ENCODE results near the gene SEPTIN8. TPM values are rescaled to one million over a fixed set of nuclear protein-coding genes. Genes with fewer than 3 reads are reported as not detected.

SEPTIN8 gene, protein sequence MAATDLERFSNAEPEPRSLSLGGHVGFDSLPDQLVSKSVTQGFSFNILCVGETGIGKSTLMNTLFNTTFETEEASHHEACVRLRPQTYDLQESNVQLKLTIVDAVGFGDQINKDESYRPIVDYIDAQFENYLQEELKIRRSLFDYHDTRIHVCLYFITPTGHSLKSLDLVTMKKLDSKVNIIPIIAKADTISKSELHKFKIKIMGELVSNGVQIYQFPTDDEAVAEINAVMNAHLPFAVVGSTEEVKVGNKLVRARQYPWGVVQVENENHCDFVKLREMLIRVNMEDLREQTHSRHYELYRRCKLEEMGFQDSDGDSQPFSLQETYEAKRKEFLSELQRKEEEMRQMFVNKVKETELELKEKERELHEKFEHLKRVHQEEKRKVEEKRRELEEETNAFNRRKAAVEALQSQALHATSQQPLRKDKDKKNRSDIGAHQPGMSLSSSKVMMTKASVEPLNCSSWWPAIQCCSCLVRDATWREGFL
- 24.0 and 30.0 TPM in 2 replicates for total RNA-seq (2014; rRNA removed; shearing (Covaris generic))
- 54.9 and 56.9 TPM in 2 replicates for polyA plus RNA-seq (2014; cell fraction: nucleus; rRNA removed)

GRCh38 chr5:132777209-132778069, at the start of gene SEPTIN8:
SEPTIN8 (minus strand) TSS chr5:132777239; CDS start chr5:132777137, 102 bp downstream.
- no peak for DNase-seq (ENCODE audit: extremely low read depth, low read depth)

DNA sequence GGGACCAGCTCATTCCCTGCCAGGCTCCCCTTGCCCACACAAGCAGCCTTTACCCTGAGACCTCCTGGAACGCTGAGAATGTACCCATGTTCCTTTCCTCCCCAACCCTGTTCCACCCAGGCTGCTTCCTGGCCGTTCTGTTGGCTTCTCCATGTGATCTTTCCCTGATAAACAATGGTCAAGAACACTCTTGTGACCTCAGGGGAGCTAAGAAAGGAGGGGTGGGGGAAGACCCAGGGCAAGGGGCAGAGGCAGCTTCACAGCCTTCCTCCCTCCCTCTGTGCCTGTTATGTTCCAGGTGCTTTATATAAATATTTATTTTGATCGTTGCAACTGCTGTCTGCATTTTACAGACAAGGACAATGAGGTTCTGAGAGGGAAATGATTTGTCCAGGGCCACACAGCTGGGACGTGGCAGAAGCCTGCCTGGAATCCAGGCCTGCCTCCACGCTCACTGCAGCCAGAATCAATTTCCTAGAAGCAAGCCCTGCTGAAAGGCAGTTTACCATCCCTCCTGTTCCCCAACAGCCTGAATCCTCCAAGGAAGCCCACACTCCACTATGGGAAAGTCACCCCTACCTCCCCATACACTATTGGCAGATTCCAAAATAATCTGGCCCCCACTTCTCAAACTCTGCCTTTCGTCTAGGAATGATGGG, 49.5 kb upstream of the SEPTIN8 start:
- DNase-seq (ENCODE audit: extremely low read depth, low read depth), result no peak

- no peak for DNase-seq (ENCODE audit: extremely low read depth, low read depth)
Measured at GRCh38 chr5:132825834-132826391, 48.9 kb upstream of the SEPTIN8 start.

DNA sequence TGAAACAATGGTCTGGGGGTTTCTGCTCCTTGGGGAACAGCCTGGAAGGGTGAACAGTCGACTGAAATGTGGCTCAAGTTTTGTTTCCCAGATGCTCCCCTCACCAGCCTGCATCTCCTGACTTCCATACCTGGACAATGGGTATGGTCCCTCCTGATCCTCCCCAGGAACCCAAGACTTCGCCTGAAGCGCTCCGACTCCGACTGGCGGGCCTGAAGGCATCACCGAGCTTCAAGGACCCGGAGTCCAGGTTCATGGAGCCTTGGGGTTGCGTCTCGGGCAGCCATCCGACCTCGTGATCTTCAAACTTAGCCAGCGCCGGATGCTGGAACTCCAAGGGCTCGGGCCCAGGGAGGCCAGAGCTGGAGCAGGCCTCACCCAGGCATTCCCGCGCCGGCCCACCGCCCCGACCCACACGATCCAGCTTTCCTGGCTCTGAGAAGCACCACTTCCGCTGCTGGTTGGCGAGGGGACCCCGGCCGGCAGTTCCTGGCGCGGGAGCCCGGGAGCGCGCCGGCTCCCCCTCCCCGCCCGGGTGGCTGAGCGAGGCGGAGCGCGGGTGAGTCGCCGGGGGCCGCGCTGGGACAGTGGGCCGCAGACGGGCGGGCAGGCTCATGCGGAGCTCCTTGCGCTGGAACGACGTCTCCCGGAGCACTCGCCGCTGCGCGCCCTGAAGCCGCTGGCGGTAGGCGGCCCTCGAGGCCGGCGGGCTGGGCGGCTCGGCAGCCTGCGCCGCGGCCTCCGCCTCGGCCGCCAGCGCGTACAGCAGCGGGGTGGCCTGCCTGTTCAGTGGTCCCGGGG, 48.2 kb upstream of the SEPTIN8 start:
- no peak for DNase-seq (ENCODE audit: extremely low read depth, low read depth)

GRCh38 chr5:132824426-132824825, 47.4 kb upstream of the SEPTIN8 start:
- DNase-seq (ENCODE audit: extremely low read depth, low read depth), result no peak

DNA sequence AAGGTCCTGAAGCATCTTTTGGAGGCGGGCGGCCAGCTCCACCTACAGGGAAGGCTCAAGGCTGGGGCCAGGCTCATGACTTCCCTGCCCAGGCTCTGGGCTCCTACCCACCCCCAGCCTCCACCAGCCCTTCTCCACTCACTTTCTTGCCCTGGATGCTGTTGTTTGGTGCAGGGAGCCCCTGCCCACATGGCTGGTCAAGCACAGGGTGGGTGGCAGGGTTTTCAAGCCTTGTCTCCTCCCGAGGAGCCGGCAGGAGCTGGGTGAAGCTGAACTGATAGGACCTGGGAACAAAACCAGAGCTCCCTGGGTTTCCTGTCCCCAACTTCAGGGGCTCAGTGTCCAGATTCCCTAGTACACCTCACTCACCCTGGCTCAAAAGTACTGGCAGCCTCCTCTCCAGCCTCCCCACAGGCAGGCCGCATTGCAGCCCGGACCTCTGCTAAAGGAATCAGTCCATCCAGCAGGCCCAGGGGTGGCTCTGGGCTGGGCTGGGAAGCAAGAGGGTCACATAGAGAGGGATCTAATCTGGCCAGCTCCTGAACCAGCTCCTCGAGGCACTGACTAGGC, 46.5 kb upstream of the SEPTIN8 start:
- DNase-seq (ENCODE audit: extremely low read depth, low read depth), result no peak

DNA sequence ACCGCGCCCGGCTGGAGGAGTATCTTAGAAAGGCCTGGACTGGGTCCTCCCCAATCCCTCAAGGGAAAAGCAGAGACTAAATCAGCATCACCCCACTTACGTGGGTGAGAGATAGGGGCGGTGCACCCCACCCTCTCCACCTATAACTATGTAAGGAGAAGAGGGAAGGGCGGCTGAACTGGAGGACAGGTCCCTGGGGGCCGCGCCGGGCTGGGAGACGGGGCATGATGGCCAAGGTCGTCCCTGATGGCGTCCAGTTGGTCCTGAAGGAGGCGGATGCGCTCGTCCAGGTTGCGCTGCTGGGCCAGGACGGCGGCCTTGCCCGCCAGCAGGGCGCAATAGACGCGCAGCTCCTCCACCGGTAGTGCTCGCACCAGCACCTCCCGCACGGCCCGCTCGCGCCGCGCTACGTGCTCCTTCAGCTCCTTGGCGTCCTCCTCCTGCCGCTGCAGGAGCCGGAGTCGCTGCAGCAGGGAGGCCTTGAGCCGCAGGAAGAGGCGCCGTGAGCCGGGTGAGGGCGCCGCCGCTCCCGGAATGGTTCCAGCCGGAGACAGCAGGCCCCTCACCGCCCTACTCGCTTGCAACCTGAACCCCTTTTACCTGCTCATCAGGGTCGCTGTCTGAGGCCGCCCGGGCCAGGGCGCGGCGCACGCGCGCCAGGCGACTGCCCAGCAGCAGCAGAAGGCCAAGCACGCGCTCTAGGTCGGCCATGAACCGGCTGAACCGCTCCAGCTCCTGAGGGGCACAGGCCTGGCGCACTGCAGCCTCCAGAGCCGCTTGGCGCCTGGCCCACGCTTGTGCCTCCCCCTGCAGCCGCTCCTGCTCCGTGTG, 45.8 kb upstream of the SEPTIN8 start:
- no peak for DNase-seq (ENCODE audit: extremely low read depth, low read depth)

GRCh38 chr5:132821791-132822190, 44.8 kb upstream of the SEPTIN8 start:
- no peak for DNase-seq (ENCODE audit: extremely low read depth, low read depth)

DNA sequence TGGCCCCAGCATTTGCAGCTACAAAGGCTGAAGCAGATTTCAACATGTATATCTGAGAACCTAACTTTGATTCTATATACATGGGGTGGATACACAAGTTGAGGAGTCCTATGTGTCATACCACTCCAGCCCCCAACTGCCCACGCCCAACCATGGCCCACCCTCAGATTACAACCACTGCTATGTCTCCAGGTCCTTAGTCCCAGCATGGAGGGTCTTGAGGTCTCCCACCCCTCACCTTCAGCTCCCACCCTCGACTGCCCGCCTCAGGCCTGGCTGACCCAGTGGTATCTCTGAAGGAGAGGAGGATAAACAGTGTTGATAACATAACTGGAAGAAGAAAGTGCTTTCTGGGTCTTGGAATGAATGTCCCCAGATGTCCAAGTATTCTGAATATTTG, 44.3 kb upstream of the SEPTIN8 start:
- DNase-seq (ENCODE audit: extremely low read depth, low read depth), result no peak

GRCh38 chr5:132820162-132820754, 43.2 kb upstream of the SEPTIN8 start:
- peak; percentile 84 for DNase-seq (ENCODE audit: extremely low read depth, low read depth)

DNA sequence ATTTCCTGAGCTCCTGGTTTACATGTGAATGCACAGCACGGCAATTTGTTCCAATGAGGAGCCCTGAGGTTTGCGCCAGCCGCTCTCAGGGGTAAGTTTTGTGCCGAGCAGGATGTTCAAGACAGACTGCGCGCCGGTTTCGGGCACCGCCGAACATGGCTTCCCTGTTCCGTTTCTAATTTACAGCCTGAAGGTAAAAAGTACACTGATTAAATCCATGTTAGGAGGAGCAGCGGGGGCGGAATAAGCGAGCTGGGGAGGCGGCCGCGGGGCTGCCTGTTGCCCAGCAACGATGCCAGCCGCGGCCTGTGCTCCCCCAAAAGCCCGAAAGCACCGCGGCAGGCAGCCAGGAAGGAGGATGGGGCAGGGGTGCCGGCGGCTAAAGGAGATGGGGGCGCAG, 42.4 kb upstream of the SEPTIN8 start:
- no peak for DNase-seq (ENCODE audit: extremely low read depth, low read depth)

DNA sequence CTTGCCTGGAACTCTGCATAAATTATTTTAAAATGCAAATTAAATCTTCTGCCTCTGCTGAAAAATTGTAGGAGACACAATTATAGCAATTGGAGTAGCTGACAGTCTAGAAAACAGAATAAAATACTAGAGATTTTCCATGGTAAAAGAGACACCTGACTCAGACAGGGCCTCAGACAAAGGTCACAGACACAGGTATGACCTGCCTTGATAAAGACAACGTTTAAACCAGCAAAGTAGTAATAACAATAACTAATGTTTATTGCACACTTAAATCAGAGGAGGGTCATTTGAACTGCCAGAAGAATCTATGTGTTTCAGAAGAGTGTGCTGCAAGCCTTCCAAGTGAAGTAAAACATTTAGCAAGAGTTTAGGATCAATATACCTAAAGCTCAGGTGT, 40.0 kb upstream of the SEPTIN8 start:
- no peak for DNase-seq (ENCODE audit: extremely low read depth, low read depth)

GRCh38 chr5:132816554-132816953, 39.5 kb upstream of the SEPTIN8 start:
- no peak for DNase-seq (ENCODE audit: extremely low read depth, low read depth)

- DNase-seq (ENCODE audit: extremely low read depth, low read depth), result no peak
Measured at GRCh38 chr5:132816083-132816482, 39.0 kb upstream of the SEPTIN8 start.

DNA sequence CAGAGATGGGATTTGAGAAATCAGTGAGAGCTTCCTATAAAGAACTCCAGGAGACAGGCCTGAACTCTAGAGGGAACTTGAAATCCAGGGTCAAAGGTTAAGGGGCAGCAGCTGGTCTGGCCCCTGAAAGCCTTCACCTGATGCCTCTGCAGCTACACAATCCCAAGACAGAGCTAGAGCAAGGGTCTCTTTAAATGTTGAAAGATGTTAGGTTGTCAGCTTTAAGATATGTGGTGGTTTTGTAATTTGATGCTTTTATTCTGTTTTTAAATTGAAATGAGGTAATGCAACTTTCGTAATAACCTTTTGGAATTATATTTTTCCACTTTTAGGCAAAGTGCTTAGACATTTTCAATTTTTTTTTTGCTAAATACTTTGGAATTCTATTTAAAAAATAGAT, 38.4 kb upstream of the SEPTIN8 start:
- no peak for DNase-seq (ENCODE audit: extremely low read depth, low read depth)

- DNase-seq (ENCODE audit: extremely low read depth, low read depth), result no peak
Measured at GRCh38 chr5:132814503-132815294, 37.7 kb upstream of the SEPTIN8 start.
